Adrenal gland (tissue), 5 donors: ENCODE data around the gene LEPROT.

Experiments
- CTCF ChIP-seq, 6 experiments: fragments of 450-650 bp in 4 of 6; fragments of 200-600 bp in 2 of 6; sonication (generic) in 1 of 6; IDR thresholded peaks; 1 replicate in 5 of 6; 2 replicates in 1 of 6; pipeline versions ENCODE4 v1.5.1 to v1.8.0; 2016 to 2021; ENCODE audit warnings: antibody characterized with exemption in 6 of 6, mild to moderate bottlenecking in 2 of 6, moderate library complexity in 1 of 6
- POLR2A ChIP-seq, 2 donors: fragments of 450-650 bp; IDR thresholded peaks; one replicate each; pipeline ENCODE4 v1.6.1; 2017; ENCODE audit warnings: antibody characterized with exemption in 2 of 2, mild to moderate bottlenecking in 2 of 2, moderate library complexity in 1 of 2
- donor health status: DM: no; HTN: no; CAD: no.

DNA sequence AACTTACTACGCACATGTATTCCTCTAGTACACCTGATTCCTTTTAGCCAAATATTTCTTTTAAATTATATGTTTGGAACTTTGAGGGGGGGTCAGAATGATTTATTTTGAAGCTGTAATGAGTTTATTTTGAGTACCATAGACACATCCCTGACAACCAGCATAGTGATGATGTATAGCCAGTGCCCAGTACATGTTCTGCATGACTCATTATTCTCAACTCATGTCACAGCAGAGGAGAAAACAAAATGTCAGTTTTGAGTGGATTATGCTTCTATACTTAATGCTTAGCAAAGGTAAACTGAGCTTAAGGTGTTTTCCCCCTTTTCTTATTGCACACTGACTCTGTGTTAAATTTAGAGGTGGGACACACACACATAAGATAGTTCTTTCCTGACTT lies 22.4 kb upstream of the LEPROT start:
- TF ChIP-seq POLR2A (IDR thresholded peaks at IDR 0.05) (no peak), CTCF (IDR thresholded peaks at IDR 0.05) (no peak)
